ENCODE measurements around the gene LRRC3C.
"Not testable (repeated sequence)": the region's sequence is repeated elsewhere in the genome, so short reads cannot be mapped to it uniquely, and the experiment has no call there.

Gene LRRC3C, protein sequence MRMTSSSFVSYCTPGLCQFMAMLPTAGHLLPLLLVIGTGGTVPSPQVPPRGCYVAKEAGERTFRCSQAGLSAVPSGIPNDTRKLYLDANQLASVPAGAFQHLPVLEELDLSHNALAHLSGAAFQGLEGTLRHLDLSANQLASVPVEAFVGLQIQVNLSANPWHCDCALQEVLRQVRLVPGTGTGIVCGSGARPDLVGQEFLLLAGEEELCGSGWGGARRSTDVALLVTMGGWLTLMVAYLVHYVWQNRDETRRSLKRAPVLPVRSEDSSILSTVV

DNA sequence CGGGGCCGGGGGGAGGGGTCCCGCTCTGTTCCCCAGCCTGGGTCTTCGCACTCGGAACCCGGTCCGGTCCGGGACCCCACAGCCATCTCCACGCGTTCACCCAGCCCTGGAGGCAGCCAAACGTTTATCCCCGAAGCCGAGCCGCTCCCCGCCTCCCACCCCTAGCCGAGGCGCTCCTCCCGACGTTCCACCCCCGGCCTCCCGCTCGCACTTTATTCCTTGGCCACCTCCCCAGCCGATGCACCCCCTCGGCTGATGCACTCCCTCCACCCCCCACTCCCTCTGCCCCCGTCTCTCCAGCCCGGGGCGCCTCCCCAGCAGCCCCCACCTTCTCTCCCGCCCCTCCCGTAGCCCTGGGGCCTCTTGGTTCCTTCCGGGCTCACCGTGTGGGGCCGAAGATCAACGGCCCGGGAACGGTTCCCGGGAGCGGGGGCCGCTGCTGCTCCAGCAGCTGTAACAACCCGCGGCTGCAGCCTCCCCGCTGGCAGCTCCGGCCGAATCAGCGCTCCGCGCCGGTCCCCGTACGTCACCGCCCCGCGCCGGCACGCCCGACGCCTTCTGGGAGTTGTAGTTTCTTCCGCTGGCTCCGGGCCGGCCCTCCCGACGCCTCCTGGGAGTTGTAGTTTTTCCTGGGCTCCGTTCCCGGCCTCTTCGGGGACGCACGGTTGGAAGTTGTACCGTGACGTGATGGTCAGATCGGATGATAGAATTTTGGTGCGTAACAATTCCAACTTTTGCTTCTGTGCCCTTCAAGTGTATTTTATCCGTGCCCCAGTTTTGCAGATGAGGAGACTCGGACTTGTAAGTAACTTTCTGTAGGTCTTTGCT is at the start of gene LRRC3C, which contains the start of gene ORMDL3:
LRRC3C (plus strand) TSS at position 632 of the 828 bp plus-strand sequence. CDS start 13,792 bp downstream, outside the sequence.
ORMDL3 (minus strand) TSS at position 501 of the 828 bp plus-strand sequence. CDS start 3,398 bp downstream, outside the sequence.
- ATAC-seq: peak; percentile 88
- DNase-seq: peak; percentile 95

DNA sequence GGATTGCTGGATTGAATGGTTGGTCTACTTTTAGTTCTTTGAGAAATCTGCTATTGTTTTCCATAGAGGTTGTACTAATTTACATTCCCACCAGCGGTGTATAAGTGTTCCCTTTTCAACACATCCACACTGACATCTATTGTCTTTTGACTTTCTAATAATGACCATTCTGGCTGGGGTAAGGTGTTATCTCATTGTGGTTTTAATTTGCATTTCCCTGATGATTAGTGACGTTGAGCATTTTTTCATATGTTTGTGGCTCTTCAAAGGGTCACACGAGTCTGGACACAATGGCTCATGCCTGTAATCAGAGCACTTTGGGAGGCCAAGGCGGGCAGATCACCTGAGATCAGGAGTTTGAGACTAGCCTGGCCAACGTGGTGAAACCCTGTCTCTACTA is 41.4 kb upstream of the LRRC3C start:
- not testable (repeated sequence) for DNase-seq, ATAC-seq

DNA sequence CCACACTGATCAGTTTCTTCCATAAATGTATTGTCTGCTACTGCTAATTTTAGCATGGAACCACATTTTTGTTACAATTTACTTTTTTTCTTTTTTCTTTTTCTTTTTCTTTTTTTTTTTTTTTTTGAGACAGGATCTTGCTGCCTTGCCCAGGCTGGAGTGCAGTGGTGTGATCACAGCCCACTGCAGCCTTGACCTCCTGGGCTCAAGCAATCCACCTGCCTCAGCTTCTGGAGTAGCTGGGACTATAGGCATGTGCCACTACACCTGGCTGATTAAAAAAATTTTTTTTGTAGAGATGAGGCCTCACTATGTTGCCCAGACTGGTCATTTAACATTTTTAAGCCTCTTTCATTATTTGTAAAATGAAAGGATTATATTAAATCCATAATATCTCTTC is 40.5 kb upstream of the LRRC3C start:
- no peak for DNase-seq
- no peak for ATAC-seq

DNA sequence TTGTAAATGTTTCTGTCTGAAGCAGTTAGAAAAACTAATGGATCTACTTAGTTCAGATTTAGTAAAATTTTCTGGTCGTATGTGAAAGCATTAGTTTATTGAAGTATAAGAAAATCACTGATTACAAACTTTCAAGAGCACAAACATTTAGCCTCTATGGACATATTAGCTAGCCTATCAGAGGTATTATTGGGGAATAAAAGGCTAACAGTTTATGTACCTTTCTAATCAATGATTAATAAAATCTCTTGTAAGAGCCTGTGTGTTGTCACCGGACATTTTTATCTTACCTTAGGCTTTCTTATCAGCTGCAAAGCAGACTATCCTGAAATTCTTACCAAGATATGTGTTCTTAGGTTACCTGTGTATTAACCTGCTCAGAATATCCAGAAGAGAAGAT is 38.3 kb upstream of the LRRC3C start:
- no peak for DNase-seq
- ATAC-seq: no peak

DNA sequence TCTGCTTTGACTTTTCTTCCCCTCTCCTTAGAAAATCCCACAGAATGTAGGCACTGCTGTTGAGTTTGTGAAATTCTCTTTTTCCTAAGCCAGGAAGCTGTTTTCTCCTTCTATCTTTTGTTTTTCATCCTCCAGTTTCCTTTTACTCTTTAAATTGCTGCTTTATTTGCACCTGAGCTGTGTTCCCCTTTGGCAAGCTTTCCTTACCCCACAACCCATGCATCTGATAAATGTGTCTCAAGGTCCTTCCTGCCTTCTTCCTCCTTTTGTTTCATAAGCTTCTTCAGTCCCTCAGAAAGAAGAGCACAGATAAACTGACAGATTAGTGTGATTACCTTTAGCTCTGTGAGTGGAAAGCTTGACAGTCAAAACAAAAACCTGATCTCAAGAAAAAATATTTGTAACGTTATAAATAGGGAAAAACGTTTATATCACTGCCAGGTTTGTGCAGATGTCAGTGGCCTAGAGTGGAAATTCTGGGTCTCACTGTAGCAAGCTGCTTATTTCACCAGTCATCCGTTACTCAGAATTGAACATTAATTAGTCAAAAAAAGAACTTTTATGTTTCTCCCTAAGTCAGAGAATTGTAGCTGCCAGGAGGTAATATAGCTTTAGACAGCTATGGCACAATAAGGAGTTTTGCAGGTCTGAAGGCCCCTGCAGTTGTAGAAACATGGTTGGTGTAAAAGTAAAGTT is 32.7 kb upstream of the LRRC3C start:
- ATAC-seq (no peak), DNase-seq (no peak)

DNA sequence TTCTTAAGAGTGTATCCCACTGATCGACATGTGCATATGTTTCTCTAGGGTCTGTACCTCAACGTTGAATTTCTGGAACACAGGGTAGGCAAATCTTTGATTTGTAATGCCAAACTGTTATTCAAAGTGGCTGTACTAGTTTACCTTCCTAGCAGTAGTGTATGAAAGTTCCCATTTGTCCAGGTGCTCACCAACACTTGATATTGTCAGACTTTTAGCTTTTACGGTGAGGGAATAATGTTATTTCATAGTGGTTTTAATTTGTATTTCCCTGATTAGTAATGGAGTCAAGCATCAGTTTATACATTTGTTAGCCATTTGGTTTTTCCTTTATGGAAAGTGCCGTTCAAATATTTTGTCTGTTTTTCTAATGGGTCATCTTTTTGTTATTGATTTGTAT is 29.4 kb upstream of the LRRC3C start:
- DNase-seq (no peak), ATAC-seq (no peak)

DNA sequence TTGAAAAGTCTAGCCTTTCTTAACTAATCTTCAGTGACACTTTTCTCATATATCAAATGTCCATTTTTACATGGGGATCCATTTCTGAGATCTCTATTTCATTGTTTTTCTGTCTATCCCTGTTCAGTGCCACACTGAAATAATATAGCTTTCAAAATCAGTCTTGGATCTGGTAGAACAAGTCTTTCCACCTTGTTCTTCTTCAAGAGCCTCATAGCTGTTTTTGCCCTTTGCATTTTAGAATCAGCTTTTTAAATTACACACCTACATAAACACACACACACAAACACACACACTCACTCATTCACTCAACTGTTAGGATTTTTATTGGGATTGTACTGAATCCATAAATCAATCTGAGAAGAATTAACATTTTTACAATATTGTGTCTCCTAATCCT is 28.3 kb upstream of the LRRC3C start:
- ATAC-seq: no peak
- DNase-seq: no peak

DNA sequence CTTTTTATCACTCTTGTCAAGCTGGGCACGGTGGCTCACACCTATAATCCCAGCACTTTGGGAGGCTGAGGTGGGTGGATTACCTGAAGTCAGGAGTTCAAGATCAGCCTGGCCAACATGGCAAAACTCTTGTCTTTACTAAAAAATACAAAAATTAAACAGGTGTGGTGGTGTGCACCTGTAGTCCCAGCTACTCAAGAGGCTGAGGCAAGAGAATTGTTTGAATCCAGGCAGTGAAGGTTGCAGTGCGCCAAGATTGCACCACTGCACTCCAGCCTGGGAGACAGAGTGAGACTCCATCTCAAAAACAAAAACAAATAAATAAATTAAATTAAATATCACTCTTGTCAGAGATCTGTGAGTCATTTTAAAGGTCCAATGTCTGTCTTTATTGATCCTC is 25.5 kb upstream of the LRRC3C start:
- DNase-seq, ATAC-seq: not testable (repeated sequence)

DNA sequence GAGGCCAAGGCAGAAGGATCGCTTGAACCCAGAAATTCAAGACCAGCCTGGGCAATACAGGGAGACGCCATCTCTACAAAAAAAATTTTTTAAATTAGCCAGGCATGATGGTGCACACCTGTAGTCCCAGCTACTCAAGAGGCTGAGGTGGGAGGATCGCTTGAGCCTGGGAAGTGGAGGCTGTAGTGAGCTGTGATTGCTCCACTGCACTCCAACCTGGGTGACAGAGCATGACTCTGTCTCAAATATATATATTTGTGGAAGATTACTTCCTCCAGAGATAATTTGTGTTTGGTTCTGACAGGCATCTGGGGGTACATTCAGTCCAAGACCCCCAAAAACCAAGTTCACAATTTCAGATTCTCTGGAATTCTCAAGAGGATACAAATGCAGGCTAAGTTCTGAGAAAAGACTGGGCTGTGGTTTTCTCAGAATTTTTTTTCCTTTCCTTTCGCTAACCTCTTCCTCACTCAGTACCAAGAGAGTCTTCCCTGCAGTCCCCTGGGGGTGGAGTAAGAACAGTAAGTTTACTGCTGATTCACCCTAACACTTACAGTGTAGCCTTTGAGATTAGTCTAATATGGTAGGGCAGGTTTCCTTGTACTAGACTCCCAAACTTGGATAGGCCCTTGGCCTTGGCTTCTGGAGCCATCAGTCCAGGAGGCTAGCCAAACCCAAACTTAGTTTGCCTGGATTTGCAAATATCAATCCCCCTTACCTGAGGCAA is 24.2 kb upstream of the LRRC3C start:
- no peak for DNase-seq
- ATAC-seq: peak; percentile 80

DNA sequence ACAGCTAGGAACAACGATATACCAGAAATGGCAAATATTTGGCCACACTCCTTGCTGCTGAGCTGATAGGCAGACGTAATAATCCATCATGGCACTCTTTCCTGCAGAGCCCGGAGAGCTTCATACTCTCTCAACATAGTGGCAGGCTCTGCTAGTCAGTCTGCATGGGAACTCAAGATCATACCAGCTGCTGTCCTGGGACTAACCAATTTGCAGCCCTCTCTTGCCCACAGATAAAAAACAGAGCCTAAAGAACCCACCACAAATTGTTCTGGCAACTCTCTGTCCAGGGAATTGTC is 22.6 kb upstream of the LRRC3C start:
- ATAC-seq (no peak), DNase-seq (no peak)

DNA sequence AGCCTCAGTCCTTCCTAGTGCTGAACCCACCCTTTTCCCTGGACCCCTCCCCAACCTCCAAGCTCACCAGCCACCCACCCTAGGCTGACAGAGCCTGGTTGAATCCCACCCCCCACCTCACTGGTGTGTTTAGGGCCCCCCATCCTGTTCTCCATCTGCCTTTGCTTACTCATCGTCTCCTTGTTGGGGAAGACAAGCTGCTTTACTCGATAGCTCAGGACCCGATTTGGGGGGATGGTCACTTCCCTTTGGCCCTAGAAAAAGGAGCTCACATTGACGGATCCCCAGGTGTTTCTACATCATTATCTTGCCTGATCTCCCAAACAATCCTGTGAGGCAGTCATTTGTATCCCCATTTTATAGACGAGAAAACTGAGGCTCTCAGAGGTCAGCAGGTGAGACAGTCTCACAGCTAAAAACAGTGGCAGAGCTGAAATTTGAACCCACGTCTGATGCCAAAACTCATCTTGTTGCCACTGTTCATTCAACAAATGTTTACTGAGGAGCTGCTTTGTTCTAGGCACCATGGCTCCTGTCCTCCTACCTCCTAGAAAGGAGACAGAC is 18.7 kb upstream of the LRRC3C start:
- no peak for DNase-seq
- no peak for ATAC-seq

DNA sequence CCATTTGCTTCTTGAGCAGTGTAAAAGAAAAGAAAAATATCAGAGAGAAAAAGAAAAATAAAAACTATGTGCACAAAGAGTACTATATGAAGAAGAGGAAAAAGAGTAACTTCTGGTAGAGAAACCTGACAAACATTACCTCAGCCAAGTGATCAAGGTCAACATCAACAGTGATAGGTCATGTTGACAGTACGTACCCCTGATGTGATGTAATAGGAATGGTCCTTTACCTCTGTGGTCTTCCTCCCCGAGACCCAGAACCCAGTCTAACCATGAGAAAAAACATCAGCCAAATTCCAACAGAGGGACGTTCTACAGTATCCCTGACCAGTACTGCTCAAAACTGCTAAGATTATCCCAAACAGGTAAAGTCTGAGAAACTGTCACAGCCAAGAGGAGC is 13.5 kb upstream of the LRRC3C start:
- ATAC-seq (no peak), DNase-seq (no peak)

DNA sequence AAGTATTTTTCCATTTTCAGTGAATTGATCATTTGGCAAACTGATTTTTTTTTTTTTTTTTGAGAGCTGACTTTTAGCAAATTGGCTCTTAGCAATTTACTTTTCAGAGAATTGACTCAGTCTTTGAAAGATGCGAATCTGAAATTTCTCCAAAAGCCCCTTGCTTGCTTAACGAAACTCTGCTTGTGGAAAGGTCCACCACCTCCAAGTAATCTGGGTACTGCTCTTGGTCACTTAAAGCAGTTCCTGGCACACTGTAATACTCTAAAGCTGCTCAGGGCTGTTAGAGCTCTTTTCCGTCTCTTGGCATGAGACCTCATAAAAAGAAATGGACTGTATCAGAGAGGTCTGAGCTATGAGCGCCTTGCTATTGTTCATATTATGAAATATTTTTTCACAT is 12.0 kb upstream of the LRRC3C start:
- ATAC-seq (peak; percentile 38), DNase-seq (no peak)

DNA sequence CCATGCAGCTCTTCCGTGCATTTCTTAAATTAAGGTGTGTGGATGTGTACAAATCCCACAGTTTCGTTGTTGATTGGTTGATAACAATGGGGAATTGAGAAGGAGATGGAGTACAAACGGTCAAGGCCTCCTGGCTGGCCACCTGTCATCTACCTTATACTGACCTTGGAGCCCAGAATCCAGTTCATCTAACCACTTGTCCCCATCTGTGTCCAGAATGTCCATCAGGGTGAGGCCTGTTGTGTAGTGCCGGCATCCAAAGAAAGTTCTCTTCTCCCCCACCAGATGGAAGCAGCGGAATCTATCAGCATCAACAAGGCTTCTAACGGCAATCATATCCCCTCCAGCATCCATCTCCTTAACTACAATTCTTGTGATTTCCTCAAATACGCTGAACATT is 10.6 kb upstream of the LRRC3C start:
- no peak for ATAC-seq
- DNase-seq: no peak

DNA sequence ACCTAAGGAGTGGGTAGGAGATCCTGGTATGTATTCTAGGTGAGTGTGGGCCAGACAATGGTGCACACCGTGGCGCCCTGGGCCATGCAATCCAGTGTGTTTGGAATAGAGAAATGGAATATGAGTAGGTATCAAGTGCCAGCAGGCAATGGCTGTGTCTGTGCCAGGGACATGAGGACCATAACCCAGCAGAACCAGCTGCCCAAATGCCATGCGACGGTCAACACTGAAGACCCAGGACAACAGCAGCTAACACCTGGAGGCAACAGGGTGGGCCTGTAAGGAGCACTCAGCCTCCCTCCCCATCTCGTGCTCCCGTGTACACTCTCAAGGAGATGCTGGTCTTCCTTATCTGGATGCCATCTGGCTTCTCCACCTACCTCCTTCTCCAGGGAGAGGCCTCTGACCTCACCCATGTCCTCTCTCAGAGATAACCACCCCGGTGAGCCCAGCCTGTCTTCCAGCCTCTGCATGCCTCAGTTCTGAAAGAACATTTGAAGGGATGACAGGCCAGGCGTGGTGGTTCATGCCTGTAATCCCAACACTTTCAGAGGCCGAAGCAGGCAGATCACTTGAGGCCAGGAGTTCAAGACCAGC is 8.3 kb upstream of the LRRC3C start:
- ATAC-seq (no peak), DNase-seq (no peak)

DNA sequence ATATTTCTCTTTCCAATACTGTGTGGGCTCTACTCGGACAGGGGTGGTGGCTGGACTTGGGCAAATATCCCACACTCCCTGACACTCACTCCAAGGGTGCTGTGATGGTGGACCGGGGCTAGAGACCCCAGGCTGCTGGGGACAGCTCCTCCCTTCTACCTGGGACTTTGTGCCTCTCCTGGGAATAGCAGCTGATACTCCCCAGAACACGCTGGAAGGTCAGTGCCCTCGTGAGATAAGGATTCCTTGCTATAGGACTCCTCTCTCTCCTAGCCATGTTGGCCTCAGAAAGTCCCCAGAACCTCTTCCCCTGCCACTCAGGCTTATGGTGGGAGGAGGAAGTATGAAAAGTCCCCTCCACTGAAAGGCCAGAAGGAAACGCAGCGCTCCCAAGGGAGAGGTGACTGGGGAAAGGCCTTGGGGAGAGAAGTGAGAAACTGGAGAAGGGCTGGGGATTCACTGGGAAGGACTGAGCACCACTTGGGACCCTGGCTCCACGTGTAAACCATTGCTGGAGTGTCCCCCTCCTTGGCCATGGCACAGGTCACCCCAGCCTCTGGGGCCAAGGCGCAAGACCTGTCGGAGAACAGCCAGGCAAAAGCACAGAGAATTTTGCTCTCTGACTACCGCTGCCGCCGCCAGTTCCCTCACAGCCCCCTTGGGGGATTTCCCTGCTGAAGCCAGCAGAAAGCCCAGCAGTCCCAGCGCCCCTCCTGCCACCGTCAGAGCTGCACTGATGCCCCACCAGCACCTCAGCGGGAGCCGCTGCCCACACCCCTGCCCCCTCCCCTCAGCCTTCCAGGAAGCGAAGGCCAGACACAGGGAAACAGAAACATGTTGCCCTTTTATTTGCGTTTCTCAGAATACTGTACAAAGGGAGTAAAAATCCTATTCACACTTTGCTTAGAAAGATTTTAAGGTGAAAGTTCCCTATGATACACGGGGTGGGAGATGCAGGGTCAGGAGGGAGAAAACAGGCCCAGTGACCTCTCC is 7.0 kb upstream of the LRRC3C start:
- peak; percentile 78 for ATAC-seq
- DNase-seq: peak; percentile 79

DNA sequence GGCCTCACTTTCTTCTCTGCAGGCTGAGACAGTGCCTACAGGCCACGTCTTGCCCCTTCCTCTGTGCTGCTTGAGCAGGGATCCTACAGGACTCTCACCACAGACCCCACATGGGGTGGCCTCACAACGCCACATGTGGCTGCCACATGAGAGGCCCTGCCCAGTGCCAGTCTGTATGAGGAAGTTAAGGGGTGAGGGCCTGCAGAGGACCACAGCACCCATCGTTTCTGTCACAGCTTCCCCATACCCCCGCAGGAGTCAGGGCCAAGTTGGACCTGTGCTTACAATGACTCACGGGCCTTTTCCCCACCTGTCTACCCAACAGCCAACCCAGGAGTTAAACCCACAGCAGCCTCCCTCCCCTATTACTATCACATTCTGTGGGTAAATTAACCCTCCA is 6.2 kb upstream of the LRRC3C start:
- DNase-seq (peak; percentile 60), ATAC-seq (peak; percentile 69)

DNA sequence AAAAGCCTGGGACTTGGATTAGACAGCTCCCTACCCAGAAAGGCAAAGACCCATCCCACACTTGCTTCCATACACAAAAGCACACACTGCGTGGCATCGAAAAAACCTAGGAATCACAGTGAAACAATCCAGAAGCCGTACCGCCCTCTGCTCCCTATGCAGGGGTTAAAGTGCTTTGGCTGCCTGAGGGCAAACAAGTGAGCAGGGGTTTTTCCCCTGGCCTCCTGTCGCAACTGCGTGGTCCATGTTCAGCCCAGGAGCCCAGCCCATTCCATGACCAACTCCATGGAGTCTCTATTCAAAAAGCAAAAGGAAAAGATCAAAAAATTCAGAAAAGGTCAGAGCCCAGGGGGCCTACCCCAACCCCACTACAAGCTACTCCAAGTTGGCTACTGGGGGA is 5.5 kb upstream of the LRRC3C start:
- DNase-seq: no peak
- ATAC-seq: no peak

DNA sequence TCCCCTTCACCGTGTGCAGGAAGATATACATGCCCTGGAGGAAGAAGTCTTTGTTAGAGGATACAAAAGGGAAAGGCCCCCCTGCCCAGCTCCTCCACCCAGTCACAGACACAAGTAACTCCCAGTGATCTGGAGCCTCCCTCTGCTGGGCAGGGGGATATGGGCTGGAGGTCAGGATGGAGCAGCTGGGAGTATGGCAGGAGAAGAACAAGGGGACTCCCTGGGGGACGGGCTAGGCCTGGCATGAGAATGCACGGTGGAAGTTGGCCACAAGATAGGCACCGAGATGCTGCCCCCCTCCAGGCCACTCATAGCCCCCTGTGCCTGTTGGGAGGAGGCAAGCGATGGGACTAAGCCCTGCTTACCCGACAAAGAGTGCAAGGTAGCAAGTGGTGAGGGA is 4.3 kb upstream of the LRRC3C start:
- ATAC-seq (no peak), DNase-seq (no peak)
